Colonic mucosa (tissue), 4 donors: ENCODE results near the gene DUSP16. TPM values are rescaled to one million over a fixed set of nuclear protein-coding genes. Genes with fewer than 3 reads are reported as not detected.

Experiments
- DNase-seq: peaks from one replicate; pipeline ENCODE4 v3.0.0-alpha.2; 2020
- H3K27ac ChIP-seq: fragments of 200-600 bp; one replicate; pipeline ENCODE4 v1.8.0; 2021
- H3K27me3 ChIP-seq: fragments of 200-600 bp; one replicate; pipeline ENCODE4 v1.8.0; 2021
- H3K36me3 ChIP-seq: fragments of 200-600 bp; one replicate; pipeline ENCODE4 v1.8.0; 2021
- H3K4me1 ChIP-seq: fragments of 200-600 bp; one replicate; pipeline ENCODE4 v1.8.0; 2021; ENCODE audit warnings: mild to moderate bottlenecking
- H3K4me3 ChIP-seq: fragments of 200-600 bp; one replicate; pipeline ENCODE4 v1.8.0; 2021
- H3K9ac ChIP-seq, 2 donors: one replicate each; pipeline ENCODE4 v1.7.0; 2013; ENCODE audit warnings: control low read depth in 2 of 2, low read depth in 2 of 2, low read length in 2 of 2
- H3K9me3 ChIP-seq: fragments of 200-600 bp; one replicate; pipeline ENCODE4 v1.8.0; 2021
- CTCF ChIP-seq: fragments of 200-600 bp; IDR thresholded peaks from one replicate; pipeline ENCODE4 v1.8.0; 2022; ENCODE audit warnings: antibody characterized with exemption, mild to moderate bottlenecking
- intact Hi-C: fragments of 100-400 bp; cut with DNase I; formaldehyde crosslinking; loops from one replicate; pipeline ENCODE4 v1.14.1; 2022
- total RNA-seq, 2 donors: library from RNA; stranded (reverse); fragmentation: NEBNext Ultra II Directional in 1 of 2; extraction: Animal tissue kit (Norgen Biotek cat#: 25700) in 1 of 2; gene quantifications; one replicate each; pipeline ENCODE4 v1.2.1, GENCODE V29; 2021
- donor health status: healthy.
- donor health status: DM: no; HTN: no; CAD: no.
- donor health status: DM: no; HTN: no; CAD: no.

The DUSP16 gene
- total RNA-seq, 2 donors from 2014 or later, result 47.5 to 60.2 TPM

GRCh38 chr12:12483438-12483837, 79.2 kb downstream of the DUSP16 start:
- DNase-seq, result no peak
- TF ChIP-seq CTCF, result no peak
- Histone ChIP-seq H3K27ac (peak overlapping the region; percentile 20), H3K9ac (no peak overlapping the region), H3K4me3 (no peak overlapping the region), H3K27me3 (no peaks in the 10 kb centered on the region), H3K36me3 (peaks cover 4% of the 10 kb centered on the region), H3K4me1 (no peaks in the 10 kb centered on the region), H3K9me3 (no peaks in the 10 kb centered on the region)
- intact Hi-C loops, result no loop called here

- DNase-seq, result no peak
- peak overlapping the region; percentile 20 for H3K27ac ChIP-seq
- H3K36me3 ChIP-seq, result peaks cover 4% of the 10 kb centered on the region
- H3K9me3 ChIP-seq, result no peaks in the 10 kb centered on the region
- no peaks in the 10 kb centered on the region for H3K27me3 ChIP-seq
- intact Hi-C loops, result no loop called here
- no peak overlapping the region for H3K4me3 ChIP-seq
- TF ChIP-seq CTCF, result no peak
- H3K9ac ChIP-seq, result no peak overlapping the region
- no peaks in the 10 kb centered on the region for H3K4me1 ChIP-seq
Measured at GRCh38 chr12:12482959-12483358, 79.7 kb downstream of the DUSP16 start.

GRCh38 chr12:12482150-12482761, 80.4 kb downstream of the DUSP16 start:
- intact Hi-C loops, result no loop called here
- Histone ChIP-seq H3K4me3 (no peak overlapping the region), H3K27me3 (no peaks in the 10 kb centered on the region), H3K27ac (peak overlapping the region; percentile 29), H3K36me3 (peaks cover 4% of the 10 kb centered on the region), H3K9ac (no peak overlapping the region), H3K9me3 (no peaks in the 10 kb centered on the region), H3K4me1 (no peaks in the 10 kb centered on the region)
- no peak for TF ChIP-seq CTCF
- DNase-seq, result no peak

- Histone ChIP-seq H3K27ac (peak overlapping the region; percentile 29), H3K36me3 (peaks cover 6% of the 10 kb centered on the region), H3K4me3 (no peak overlapping the region), H3K9ac (no peak overlapping the region), H3K9me3 (no peaks in the 10 kb centered on the region), H3K27me3 (no peaks in the 10 kb centered on the region), H3K4me1 (no peaks in the 10 kb centered on the region)
- no peak for TF ChIP-seq CTCF
- DNase-seq, result no peak
- intact Hi-C loops, result no loop called here
Measured at GRCh38 chr12:12481631-12482030, 81.0 kb downstream of the DUSP16 start.

GRCh38 chr12:12480074-12480473, 82.6 kb downstream of the DUSP16 start:
- Histone ChIP-seq H3K36me3 (peaks cover 6% of the 10 kb centered on the region), H3K9me3 (no peaks in the 10 kb centered on the region), H3K9ac (no peak overlapping the region), H3K27me3 (no peaks in the 10 kb centered on the region), H3K27ac (no peak overlapping the region), H3K4me1 (no peaks in the 10 kb centered on the region), H3K4me3 (no peak overlapping the region)
- intact Hi-C loops, result no loop called here
- no peak for TF ChIP-seq CTCF
- DNase-seq, result no peak
